DMS 273 (cell line): Measurements from ENCODE around the gene TMC5.
A peak's percentile ranks its signal among the peaks of the same experiment; 100 is the strongest.

ENCODE experiments used
- DNase-seq: peaks from one replicate; lab custom pipeline; 2025; ENCODE audit not compliant: unreplicated experiment; lab: John Stamatoyannopoulos, UW

The TMC5 gene

DNA sequence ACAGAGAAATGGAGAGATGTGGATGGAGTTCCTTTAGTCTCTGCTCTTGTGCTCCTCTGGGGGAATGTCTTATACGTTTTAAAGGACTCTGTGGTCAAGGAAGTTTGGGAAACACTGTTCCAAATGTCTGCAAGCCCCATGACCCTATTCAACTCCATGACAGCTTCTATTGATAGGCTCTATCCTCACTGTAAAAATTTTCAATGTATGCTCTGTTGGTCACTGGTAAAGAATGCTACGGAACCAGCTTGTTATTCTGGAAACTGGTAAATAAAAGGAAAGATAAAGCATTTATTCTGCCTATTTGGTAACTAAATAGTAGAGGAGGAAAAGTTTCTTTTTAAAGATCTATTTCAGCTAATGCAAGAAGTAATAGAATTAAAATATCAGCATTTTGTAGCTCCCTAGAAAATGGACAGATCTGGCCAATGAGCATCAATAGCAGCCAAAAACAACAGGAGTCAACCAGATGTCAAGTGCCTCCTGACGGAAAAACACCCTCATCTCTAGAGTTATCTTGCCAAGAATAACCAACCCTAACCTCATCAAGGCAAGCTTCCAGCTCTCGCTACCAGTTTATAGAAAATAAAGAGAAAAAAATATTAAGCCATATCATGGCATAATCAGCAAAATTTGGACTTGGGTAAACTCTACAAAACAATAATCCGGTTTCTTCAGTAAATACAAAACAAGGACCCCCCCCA is 88.1 kb downstream of the TMC5 start:
- peak; percentile 12 for DNase-seq

DNA sequence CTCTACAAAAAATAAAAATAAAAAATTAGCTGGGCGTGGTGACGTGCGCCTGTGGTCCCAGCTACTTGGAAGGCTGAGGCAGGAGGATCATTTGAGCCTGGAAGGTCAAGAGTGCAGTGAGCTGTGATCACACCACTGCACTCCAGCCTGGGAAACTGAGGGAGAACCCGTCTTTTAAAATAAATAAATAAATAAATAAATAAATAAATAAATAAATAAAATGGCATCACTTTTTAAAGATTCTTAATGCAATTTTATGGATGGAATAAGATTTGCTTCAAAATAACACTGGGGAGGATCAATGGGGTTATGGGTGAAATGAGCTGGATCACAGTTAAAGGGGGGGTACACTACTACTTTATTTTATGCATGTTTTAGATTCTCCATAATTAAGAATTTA is 89.3 kb downstream of the TMC5 start:
- no peak for DNase-seq

DNA sequence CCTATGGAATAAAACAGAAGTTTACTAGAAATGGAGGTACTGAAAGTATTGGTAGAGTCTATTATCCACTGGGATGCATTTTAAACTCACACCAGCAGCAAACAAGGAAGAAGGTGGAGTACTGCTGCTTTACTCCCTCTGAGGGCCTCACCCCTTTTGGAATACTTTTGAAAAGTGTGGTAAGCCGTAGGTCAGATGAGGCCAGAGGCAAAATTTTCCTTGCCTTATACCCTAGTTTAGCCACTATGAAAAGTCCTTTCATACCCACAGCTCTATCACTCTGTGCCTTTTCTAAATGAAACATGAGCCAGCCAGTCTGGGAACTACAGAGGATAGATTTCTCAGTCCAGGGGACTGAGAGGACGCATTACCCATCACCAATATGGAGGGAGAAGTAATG is 90.2 kb downstream of the TMC5 start:
- no peak for DNase-seq

DNA sequence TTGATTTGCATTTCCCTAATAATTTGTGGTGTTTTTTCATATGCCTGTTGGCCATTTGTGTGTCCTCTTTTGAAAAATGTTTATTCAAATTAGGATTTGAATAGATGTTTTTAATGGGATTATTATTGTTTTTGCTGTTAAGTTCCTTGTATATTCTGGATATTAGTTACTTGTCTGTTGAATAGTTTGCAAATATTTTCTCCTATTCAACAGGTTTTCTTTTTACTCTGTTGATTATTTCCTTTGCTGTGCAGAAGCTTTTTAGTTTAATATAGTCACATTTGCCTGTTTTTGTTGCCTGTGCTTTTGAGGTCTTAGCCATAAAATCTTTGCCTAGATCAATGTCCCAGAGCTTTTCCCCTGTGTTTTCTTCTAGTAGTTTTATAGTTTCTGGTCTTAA is 94.6 kb downstream of the TMC5 start:
- DNase-seq, result no peak

DNA sequence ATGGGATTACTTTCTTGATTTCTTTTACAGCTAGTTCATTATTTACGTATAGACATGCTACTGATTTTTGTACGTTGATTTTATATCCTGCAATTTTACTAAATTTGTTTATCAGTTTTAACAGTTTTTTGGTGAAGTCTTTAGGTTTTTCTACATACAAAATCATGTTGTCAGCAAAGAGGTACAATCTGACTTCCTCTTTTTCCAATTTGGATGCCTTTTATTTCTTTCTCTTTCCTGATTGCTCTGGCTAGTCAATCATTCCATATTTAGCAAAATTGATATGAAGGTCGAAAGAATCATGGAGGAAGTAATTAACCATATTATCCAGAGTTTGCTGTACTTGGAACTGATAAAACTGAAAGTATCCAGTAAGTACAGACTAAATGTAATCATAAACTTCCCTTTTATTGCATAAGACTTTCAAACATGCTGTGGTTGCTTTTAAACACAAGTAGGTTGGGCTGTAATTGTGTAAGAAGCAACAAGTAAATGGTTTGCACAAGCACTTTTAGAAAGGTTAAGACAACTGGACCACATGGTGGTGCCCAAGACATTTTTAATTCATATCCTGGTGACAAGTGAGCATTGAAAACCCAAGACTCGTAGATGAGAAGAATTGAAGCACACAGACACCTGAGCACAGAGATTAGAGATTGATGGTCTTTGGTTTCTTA is 95.8 kb downstream of the TMC5 start:
- DNase-seq, result no peak

DNA sequence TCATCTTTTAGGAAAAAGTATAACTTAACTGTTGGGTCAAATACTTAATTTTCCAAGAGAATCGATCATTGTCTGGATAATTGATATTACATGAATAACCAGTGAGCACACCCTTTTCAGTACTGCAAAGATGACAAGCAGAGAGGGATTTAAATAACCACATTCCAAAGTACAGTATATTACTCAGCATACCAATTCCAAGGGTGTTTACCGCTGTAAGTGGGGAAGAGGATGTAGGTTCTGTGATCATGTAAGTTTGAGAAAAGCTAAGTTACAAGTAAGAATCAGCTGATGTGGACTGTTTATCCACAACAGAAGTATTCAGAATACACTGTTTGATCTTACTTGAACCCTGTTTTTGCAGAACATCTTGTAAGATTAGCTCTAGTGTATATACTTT is 98.1 kb downstream of the TMC5 start:
- no peak for DNase-seq

DNA sequence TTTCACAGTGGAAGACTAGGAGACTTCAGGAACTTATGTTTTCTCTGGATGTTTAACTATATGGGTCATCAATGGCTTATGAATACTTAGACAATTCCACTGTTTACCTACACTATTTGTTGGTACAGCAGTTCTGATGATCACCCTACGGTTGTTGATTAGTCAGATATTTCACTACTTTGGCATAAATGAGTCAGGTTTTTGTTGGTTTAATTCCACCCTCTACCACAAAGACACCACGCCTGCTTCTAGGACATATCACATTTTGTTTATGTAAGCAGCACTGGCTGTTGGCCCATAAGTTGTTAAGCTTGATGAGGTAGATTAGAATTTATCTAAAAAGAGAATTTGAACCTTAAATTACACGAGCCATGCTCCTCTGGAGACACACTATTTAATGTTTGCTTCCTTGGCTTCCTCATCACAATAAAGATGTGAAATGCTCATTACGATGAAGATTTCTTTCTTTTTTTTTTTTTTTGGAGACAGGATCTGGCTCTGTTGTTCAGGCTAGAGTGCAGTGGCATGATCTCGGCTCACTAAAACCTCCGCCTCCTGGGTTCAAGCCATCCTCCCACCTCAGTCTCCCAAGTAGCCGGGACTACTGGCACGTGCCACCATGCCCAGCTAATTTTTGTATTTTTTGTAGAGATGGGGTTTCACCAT is 99.9 kb downstream of the TMC5 start:
- DNase-seq, result no peak

DNA sequence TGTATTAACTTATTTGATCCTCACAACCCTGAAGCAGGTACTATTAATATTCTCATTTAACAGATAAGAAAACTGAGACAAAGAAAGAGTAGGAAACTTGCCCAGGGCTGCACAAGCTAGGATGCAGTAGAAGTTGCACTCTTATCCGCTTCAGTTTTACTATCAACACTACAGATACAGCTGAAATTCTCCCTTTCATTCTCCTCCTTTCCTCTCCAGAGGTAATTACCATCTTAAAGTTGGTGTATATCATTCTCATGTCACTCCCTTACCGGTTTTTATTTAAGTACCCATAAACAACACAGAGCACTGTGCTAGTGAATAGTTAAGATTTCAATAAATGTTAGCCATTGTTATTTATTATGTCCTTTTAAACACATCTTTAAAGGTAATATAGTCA is 100.7 kb downstream of the TMC5 start:
- DNase-seq, result no peak

DNA sequence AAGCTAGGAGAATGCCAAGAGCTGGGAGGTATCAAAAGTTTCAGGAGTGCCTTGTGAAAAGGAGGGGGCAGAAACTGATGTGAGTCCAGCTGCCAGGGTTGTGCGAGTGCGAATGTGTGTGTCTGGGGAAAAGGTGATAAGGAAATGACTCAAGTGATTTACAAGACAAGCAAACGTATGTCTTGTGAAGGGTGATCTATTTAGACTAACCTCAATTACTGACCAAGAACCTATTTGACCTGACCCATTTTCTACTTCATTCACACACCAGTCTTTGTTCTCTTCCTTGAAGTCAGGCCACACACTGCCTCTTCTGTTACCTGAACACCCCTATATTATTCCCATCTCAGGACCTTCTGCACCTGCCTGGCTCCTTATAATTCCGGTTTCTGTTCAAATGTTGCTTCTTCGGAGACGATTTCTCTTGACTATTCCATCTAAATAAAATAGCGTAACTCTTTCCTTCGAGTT is 103.2 kb downstream of the TMC5 start:
- DNase-seq, result peak; percentile 42

DNA sequence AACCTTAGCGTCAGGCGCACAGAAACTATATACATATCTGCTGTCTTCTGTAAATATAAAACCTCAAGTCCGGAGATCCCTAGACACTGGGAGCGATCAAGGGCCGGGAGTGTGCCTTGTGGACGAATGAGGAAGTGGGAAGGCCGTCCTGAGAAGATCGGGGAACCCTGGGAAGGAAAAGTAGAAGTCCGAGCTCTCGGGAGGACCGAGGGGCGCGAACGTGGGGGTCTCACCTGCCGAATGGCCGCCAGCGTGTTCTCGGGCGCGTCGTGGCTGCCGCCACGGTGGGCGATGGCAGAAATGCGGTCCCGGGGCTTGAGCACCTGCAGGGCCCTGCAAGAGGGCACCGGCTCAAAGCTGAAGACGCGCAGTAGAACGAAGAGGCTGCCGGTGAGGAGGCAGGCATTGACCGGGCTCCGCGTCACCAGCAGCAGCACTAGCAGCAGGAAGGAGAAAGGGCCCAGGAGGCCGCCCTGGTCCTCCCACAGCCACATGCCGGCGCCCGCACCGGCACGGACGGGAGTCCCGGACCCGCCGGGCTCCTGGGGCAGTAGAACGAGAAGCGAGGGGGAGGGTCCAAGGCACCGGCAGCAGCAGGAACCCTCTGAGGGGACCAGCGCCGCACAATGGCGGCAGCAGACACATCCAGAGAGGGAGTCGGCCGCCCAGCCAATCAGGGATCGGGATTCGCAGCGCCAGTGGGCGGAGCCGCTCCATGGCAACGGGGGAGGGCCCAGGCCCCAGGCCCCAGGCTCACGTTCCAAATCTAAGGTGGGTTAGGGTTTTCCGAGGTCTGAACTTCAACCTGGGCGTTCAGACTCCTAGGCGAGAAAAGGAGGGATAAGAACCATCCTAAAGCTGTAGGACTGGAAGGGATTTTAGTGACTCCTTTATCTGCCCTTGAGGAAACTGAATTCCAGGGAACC is 104.1 kb downstream of the TMC5 start, which contains the start of gene GDE1:
Gene GDE1 (minus strand): TSS at position 628 of the 926 bp plus-strand sequence. CDS start 134 bp downstream, at position 494.
- peak; percentile 97 for DNase-seq

DNA sequence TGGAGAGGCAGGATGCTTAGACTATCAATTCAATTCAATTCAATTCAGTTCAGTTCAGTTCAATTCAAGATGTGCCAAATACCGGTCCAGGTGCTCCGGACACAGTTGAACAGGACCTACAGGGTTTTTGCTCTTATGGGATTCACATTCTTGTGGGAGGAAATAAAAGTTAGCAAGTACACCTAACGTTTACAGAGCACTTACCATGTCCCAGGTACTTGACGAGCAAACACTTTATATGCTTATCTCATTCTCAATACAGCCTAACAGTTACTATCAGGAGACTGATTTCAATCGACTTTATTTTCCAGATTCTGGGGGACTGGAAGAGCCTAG is 104.7 kb downstream of the TMC5 start:
- DNase-seq, result no peak

DNA sequence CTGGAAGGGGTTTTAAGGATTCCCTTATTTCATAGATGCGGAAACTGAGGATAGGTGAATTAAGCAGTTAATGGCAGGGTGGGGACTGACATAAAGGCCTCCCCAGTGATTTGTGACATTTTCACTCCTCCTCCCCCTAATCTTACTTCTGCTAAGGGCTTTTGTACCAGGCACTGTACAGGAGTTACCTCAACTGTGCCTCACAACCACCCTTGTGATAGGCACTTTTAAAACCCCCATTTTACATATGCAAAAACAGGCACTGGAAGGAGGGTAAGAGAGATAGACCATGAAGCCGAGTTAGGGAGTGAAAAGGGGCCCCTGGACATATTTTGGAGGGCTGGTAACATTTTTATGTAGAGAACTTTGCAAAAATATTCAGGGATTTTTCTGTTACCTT is 105.1 kb downstream of the TMC5 start:
- no peak for DNase-seq

DNA sequence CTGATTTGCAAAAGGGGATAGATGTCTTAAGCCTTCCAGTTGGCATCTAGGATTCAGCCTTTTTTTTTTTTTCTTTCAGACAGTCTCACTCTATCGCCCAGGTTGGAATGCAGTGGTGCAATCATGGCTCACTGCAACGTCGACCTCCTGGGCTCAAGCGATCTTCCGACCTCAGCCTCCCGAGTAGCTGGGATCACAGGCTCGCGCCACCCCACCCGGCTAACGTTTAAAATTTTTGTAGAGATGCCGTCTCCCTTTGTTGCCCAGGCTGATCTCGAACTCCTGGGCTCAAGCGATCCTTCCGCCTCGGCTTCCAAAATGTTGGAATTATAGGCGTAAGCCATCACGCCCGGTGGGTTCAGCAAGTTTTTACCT is 105.5 kb downstream of the TMC5 start:
- DNase-seq, result no peak

DNA sequence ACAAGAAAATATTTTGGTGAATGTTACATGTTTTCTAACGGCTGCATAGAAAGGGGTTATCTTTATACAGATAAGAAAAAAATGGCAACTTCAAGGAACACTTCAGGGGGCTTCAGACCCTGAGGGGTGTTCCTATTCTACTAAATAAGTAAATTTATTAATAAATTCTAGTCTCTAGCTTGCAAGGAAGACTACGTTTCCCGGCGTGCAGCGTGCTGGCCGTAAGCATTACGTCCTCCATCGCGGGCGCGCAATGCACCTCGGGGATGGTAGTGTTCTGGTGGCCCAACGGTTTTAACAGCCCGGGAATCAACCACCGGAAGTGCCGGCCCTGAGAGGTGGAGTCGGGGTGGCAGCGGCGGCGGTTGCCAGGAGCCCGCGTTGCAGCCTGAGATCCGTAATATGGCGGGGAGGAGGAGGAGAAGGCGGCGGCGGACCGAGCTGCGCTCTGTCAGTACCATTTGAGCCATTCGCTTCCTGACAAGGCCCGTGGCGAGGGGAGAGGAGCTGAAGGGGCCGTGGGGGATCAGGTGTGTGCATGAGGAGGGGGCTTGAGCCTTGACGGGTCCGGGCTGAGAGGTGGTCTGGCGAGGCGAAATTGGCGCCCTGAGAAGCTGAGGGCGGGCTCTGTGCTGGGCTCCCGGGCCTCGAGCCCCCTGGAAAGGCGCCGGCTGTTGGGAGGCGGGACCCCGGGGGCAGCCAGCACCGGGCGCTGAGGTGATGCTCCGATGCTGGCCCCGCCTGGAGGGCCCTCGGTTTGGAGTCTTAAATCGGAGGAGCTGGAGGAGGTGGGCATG is 106.1 kb downstream of the TMC5 start, which contains the start of gene CCP110:
Gene CCP110 (plus strand): TSS at position 384 of the 797 bp plus-strand sequence. CDS start 3,940 bp downstream, outside the sequence.
- peak; percentile 99 for DNase-seq

DNA sequence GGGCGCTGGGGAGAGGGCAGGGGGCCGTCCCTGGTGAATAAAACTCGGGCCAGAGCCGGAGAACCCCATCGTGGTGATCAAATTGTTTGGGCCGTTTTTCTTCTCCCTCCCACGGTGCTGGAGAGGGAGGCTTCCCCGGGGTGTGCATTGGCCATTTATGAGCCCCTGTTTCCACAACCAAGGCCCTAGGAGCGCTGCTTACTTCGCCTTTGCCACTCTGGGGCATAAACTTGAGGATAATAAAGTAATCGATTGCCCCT is 106.6 kb downstream of the TMC5 start:
- DNase-seq, result no peak

DNA sequence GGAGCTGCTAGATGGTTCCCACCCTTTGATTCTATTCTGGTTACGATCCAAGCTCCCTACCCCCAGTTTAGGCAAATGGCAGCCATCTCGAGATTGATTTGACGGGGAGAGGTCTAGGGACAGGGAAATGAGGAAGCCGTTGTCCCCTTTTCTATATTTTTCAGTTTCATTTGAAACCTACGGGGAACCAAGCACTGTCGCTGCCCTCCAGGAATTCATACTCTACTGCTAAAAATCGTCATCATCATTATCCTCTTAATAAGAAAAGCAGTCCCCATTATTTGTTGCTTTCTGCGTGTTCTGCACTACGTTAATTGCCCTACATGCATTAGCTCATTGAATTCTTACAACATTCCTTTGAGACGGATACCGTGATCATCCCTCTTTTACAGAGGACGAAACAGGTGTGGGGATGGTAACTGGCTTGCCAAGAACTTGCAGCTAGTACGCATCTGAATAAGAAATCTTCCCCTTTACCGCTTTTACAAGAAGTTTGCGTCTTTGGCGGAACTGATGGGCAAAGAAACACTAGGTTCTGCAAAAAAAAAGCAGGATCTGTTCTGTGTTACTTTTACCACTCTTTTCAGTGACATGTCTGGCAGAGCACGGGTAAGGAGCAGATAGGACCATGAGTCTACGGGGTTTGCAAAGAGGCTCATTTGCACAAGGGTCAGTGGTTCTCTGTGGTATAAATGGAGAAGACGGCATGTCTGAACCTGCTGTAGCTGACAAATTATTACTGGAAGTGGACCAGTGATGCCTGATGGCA is 107.1 kb downstream of the TMC5 start:
- DNase-seq, result peak; percentile 48

DNA sequence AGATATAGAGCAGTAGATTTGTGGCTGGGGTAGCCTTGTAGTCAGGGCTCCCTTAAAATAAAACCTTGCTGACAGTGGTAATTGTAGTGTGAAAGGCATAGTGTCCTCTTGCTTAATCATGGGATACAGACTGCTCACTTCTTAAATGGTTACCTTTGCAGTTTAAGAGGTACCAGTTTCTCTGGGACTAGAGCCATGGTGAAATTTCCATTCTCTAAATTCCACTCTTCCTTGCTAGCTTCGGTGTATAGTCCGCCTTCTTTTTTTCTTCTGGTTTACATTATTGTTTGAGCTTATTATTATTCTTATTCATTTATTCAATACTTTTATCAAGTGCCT is 107.7 kb downstream of the TMC5 start:
- DNase-seq, result no peak

DNA sequence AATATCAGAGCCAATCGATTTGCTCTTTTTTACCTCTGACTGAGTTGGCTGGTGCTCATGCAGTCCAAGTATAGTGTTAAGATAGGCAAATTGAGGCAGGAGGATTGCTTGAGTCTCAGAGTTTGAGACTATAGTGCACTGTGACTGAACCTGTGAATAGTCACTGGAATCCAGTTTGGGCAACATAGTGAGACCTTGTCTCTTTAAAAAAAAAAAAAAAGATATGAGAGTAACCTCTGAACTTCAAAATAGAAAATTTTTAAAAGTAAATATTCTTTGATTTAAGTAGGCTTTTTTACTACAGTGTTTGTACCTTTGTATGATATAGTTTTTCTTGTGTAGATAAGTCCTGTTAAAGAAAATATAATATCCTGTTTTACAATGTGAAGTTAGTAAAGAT is 109.5 kb downstream of the TMC5 start:
- no peak for DNase-seq

DNA sequence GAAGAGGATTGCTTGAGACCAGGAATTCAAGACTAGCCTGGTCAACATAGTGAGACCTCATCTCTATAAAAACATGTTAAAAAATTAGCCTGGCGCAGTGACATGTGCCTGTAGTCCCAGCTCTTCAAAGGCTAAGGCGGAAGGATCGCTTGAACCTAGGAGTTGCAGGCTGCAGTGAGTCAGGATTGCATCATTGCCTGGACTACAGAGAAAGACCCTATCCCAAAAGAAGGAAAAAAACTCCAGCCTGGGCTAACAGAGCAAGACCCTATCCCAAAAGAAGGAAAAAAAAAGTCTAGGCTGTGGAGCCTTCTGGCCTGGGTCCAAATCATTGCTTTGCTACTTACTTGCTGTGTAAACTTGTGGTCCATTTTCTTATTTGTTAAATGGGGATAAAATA is 111.0 kb downstream of the TMC5 start:
- DNase-seq, result no peak

DNA sequence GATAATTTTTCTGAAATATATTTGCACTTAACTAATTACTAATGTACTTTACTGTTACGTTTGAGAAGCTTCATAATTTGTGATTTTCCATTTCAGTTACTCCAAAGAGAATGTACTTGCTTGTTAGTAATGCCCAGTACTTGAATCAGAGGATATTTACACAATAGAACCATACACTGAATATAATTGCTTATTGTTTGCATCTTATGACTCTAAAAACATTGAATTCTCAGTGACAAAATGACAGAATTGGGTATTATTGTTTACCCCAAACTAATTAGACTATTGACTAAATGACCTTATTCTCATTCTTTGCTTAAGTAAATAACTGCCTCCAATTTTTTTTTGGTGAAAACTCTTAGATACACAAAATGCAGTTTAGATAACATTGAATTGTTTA is 114.9 kb downstream of the TMC5 start:
- no peak for DNase-seq
